Endothelial cell of umbilical vein (primary cell): ENCODE data around the gene PTPMT1. TPM values are rescaled to one million over a fixed set of nuclear protein-coding genes. Genes with fewer than 3 reads are reported as not detected.

ENCODE experiments used
- BruUV-seq: library from RNA; stranded (reverse); fragments of 400-500 nt; replicated peaks from 2 replicates; lab custom pipeline; 2021; lab: Mats Ljungman, UMichigan
- CTCF ChIA-PET: fragments of 300-600, 350-600 bp; sonication (Branson Sonifier 250); formaldehyde crosslinking; loops from one replicate; lab custom pipeline; 2021; ENCODE audit warnings: antibody characterized with exemption, inconsistent platforms; lab: Charles Lee
- POLR2A ChIA-PET: fragments of 300-600, 350-600 bp; sonication (Branson Sonifier 250); formaldehyde crosslinking; loops from one replicate; lab custom pipeline; 2021; ENCODE audit warnings: antibody characterized with exemption, inconsistent platforms; lab: Charles Lee
- DNase-seq: peaks from one replicate; pipeline ENCODE4 v3.0.0-alpha.2; 2011; ENCODE audit warnings: low read depth, low spot score
- FAIRE-seq: peaks from 2 replicates; lab custom pipeline; 2011; peaks lifted over from hg19 to GRCh38; lab: Jason Lieb, UNC
- H2AFZ ChIP-seq: 2 replicates; pipeline ENCODE4 v1.6.0; 2012; ENCODE audit warnings: low read depth, low read length, control low read depth, inconsistent platforms
- H3K27ac ChIP-seq: 2 replicates; pipeline ENCODE4 v1.5.1; 2011; ENCODE audit warnings: low read depth, mild to moderate bottlenecking, control low read depth, low read length, moderate library complexity; ENCODE audit not compliant: insufficient read depth
- H3K27me3 ChIP-seq, 2 experiments: 2 replicates each; pipeline versions ENCODE4 v1.6.0 to v1.6.1; 2011; ENCODE audit warnings: low read length in 2 of 2, mixed read lengths in 1 of 2; ENCODE audit not compliant: control insufficient read depth in 2 of 2, insufficient read depth in 2 of 2
- H3K36me3 ChIP-seq, 2 experiments: 2 replicates in 1 of 2; 3 replicates in 1 of 2; pipeline ENCODE4 v1.5.1; 2011; ENCODE audit warnings: low read length in 2 of 2, mild to moderate bottlenecking in 1 of 2, moderate library complexity in 1 of 2; ENCODE audit not compliant: control insufficient read depth in 2 of 2, insufficient read depth in 2 of 2; ENCODE audit errors: extremely low read depth in 1 of 2
- H3K4me1 ChIP-seq: 3 replicates; pipeline ENCODE4 v1.5.1; 2011; ENCODE audit warnings: mild to moderate bottlenecking, low read length; ENCODE audit not compliant: control insufficient read depth, insufficient read depth; ENCODE audit errors: extremely low read depth
- H3K4me2 ChIP-seq: 2 replicates; pipeline ENCODE4 v1.6.1; 2011; ENCODE audit warnings: low read length, control low read depth, mixed read lengths; ENCODE audit not compliant: insufficient read depth
- H3K4me3 ChIP-seq, 3 experiments: fragments of 200-600 bp in 1 of 3; sonication (generic), shearing (Covaris generic) in 1 of 3; replicated peaks in 1 of 3; 2 replicates each; pipeline ENCODE4 v1.5.1; 2011 to 2016; ENCODE audit warnings: control low read depth in 3 of 3, low read length in 3 of 3, mild to moderate bottlenecking in 2 of 3, inconsistent platforms in 1 of 3, low read depth in 1 of 3, moderate library complexity in 1 of 3; ENCODE audit not compliant: insufficient read depth in 1 of 3
- H3K79me2 ChIP-seq: 2 replicates; pipeline ENCODE4 v1.6.0; 2012; ENCODE audit warnings: low read length, inconsistent platforms; ENCODE audit not compliant: control insufficient read depth, insufficient read depth
- H3K9ac ChIP-seq: replicated peaks from 2 replicates; pipeline ENCODE3; 2011; ENCODE audit warnings: low read length, control low read depth; ENCODE audit not compliant: insufficient read depth; ENCODE audit errors: extremely low read depth
- H3K9me1 ChIP-seq: replicated peaks from 3 replicates; pipeline ENCODE4 v1.6.0; 2011; ENCODE audit warnings: mild to moderate bottlenecking, low read length; ENCODE audit not compliant: control insufficient read depth, insufficient read depth; ENCODE audit errors: extremely low read depth
- H3K9me3 ChIP-seq: replicated peaks from 2 replicates; pipeline ENCODE4 v1.5.1; 2012; ENCODE audit warnings: low read length, inconsistent platforms; ENCODE audit not compliant: control insufficient read depth, insufficient read depth
- H4K20me1 ChIP-seq: replicated peaks from 2 replicates; pipeline ENCODE3; 2011; ENCODE audit warnings: mild to moderate bottlenecking, low read length; ENCODE audit not compliant: control insufficient read depth, insufficient read depth; ENCODE audit errors: extremely low read depth
- EZH2 ChIP-seq: IDR thresholded peaks from 2 replicates; pipeline ENCODE4 v1.6.1; 2012; ENCODE audit warnings: borderline replicate concordance, low read depth, mild to moderate bottlenecking, moderate library complexity, low read length, inconsistent platforms; ENCODE audit not compliant: severe bottlenecking
- FOS ChIP-seq: IDR thresholded peaks from 2 replicates; pipeline ENCODE4 v1.6.1; 2011; ENCODE audit warnings: mild to moderate bottlenecking, low read length, moderate library complexity, borderline replicate concordance; ENCODE audit not compliant: insufficient read depth
- GATA2 ChIP-seq: IDR thresholded peaks from 2 replicates; pipeline ENCODE4 v1.7.0; 2011; ENCODE audit warnings: low read depth, mild to moderate bottlenecking, moderate library complexity, mixed read lengths, low read length; ENCODE audit not compliant: insufficient read length, insufficient read depth
- JUN ChIP-seq: IDR thresholded peaks from 2 replicates; pipeline ENCODE4 v1.6.1; 2011; ENCODE audit warnings: borderline replicate concordance, low read depth; ENCODE audit not compliant: insufficient read length, insufficient read depth
- MYC ChIP-seq: IDR thresholded peaks from one replicate; pipeline ENCODE4 v1.6.1; 2011; ENCODE audit warnings: mild to moderate bottlenecking, low read depth, low read length
- POLR2A ChIP-seq: IDR thresholded peaks from 2 replicates; pipeline ENCODE4 v1.6.1; 2012; ENCODE audit warnings: low read depth, mild to moderate bottlenecking, control low read depth, low read length
- POLR2AphosphoS5 ChIP-seq: IDR thresholded peaks from 2 replicates; pipeline ENCODE4 v1.6.1; 2012; ENCODE audit warnings: low read depth, mild to moderate bottlenecking, control low read depth, low read length, moderate library complexity; ENCODE audit not compliant: insufficient read depth
- dilution Hi-C: fragments of 300-500 bp; cut with MboI; formaldehyde crosslinking; loops from one replicate; pipeline ENCODE4 v1.15.0; 2019; ENCODE audit warnings: low sequenced_read_pairs; ENCODE audit not compliant: extremely low pct_ligation_motif_present
- intact Hi-C: fragments of 100-400 bp; cut with micrococcal nuclease; formaldehyde crosslinking; loops from one replicate; pipeline ENCODE4 v1.10.0; 2022
- polyA plus RNA-seq, 4 experiments: library from polyadenylated mRNA; depleted of rRNA in 3 of 4; stranded (reverse) in 3 of 4; unstranded in 1 of 4; fragments of >200 nt; gene quantifications; 2 replicates each; pipeline versions ENCODE4 v1.2.1 to v1.2.3, GENCODE V29; 2011 to 2012; ENCODE audit warnings: missing spikeins in 1 of 4
- total RNA-seq: library from RNA; stranded (reverse); gene quantifications from 2 replicates; pipeline ENCODE4 v1.2.3, GENCODE V29; 2021
- TF ChIP-seq, protein P1 (sequence below): IDR thresholded peaks from 2 replicates; pipeline ENCODE4 v1.6.1; 2011; ENCODE audit not compliant: insufficient read depth, insufficient read length
- TF ChIP-seq, protein P2 (sequence below), 2 donors: IDR thresholded peaks; 1 replicate in 1 of 2; 2 replicates in 1 of 2; pipeline ENCODE4 v1.5.1; 2011; ENCODE audit warnings: low read length in 2 of 2, mild to moderate bottlenecking in 2 of 2, moderate library complexity in 2 of 2, control low read depth in 1 of 2, inconsistent platforms in 1 of 2, low read depth in 1 of 2; ENCODE audit not compliant: insufficient read depth in 1 of 2; ENCODE audit errors: extremely low read depth in 1 of 2

PTPMT1 gene
- total and polyA plus RNA-seq, 2 donors (not counting 3 experiments of a cell fraction or from before 2014, with no cell fraction given) = 44.6 to 83.1 TPM

- dilution Hi-C loops (no loop called here), intact Hi-C loops (no loop called here)
- Histone ChIP-seq H3K9ac (peak overlapping the region; percentile 71), H3K27me3 (no peaks in the 10 kb centered on the region), H3K4me1 (peaks cover 9% of the 10 kb centered on the region), H3K36me3 (peaks cover 0 to 2% of the 10 kb centered on the region in 2 experiments), H3K27ac (peak overlapping the region; percentile 56), H3K4me3 (peak overlapping the region; percentile 38 to 87 (median 69)), H2AFZ (peak overlapping the region; percentile 45), H3K4me2 (peak overlapping the region; percentile 26), H3K79me2 (peaks cover 33% of the 10 kb centered on the region), H4K20me1 (peaks cover 3% of the 10 kb centered on the region), H3K9me3 (no peaks in the 10 kb centered on the region), H3K9me1 (no peaks in the 10 kb centered on the region)
- FAIRE-seq (peak; percentile 4), DNase-seq (no peak)
- BruUV-seq = TSS peak; percentile 45
- CTCF ChIA-PET = no interaction called here
- POLR2A ChIA-PET = interaction anchor here (0.6 to 0.7 kb wide), 2 partner anchors 10 to 230 kb away, joined by 3 to 16 read pairs; no protein-coding TSS in a partner anchor
- no peak for TF ChIP-seq MYC
- TF ChIP-seq, protein P1, sequence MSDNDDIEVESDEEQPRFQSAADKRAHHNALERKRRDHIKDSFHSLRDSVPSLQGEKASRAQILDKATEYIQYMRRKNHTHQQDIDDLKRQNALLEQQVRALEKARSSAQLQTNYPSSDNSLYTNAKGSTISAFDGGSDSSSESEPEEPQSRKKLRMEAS = no peak
- no peak for TF ChIP-seq POLR2A
- no peak for TF ChIP-seq JUN
- no peak for TF ChIP-seq GATA2
- TF ChIP-seq FOS = no peak
- TF ChIP-seq POLR2AphosphoS5 = no peak
- no peak for TF ChIP-seq EZH2
- TF ChIP-seq, protein P2, sequence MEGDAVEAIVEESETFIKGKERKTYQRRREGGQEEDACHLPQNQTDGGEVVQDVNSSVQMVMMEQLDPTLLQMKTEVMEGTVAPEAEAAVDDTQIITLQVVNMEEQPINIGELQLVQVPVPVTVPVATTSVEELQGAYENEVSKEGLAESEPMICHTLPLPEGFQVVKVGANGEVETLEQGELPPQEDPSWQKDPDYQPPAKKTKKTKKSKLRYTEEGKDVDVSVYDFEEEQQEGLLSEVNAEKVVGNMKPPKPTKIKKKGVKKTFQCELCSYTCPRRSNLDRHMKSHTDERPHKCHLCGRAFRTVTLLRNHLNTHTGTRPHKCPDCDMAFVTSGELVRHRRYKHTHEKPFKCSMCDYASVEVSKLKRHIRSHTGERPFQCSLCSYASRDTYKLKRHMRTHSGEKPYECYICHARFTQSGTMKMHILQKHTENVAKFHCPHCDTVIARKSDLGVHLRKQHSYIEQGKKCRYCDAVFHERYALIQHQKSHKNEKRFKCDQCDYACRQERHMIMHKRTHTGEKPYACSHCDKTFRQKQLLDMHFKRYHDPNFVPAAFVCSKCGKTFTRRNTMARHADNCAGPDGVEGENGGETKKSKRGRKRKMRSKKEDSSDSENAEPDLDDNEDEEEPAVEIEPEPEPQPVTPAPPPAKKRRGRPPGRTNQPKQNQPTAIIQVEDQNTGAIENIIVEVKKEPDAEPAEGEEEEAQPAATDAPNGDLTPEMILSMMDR (IDR thresholded peaks at IDR 0.05; ENCODE audit: extremely low read depth in 1 of 2, insufficient read depth in 1 of 2, low read depth in 1 of 2, low read length in 2 of 2) = no peak
These were observed 825 bp downstream of the PTPMT1 start for GRCh38 chr11:47566149-47566698.
